Prostate gland (tissue), 2 donors: Measurements from ENCODE around the gene CA5B.

Experiments
- CTCF ChIP-seq, 4 experiments: fragments of 200-600 bp in 2 of 4; fragments of 450-650 bp in 2 of 4; sonication (generic) in 2 of 4; IDR thresholded peaks; 1 replicate in 3 of 4; 2 replicates in 1 of 4; pipeline ENCODE4 v1.5.1; 2016 to 2019; ENCODE audit warnings: antibody characterized with exemption in 4 of 4, mild to moderate bottlenecking in 2 of 4, moderate library complexity in 2 of 4
- POLR2A ChIP-seq: fragments of 450-650 bp; IDR thresholded peaks from one replicate; pipeline ENCODE4 v1.6.1; 2016; ENCODE audit warnings: antibody characterized with exemption, mild to moderate bottlenecking

GRCh38 chrX:15724911-15725310 lies 13.2 kb upstream of the CA5B start:
- TF ChIP-seq POLR2A (no peak), CTCF (IDR thresholded peaks at IDR 0.05) (no peak)
